ENCODE results near the gene KCNK2.

KCNK2 gene, protein sequence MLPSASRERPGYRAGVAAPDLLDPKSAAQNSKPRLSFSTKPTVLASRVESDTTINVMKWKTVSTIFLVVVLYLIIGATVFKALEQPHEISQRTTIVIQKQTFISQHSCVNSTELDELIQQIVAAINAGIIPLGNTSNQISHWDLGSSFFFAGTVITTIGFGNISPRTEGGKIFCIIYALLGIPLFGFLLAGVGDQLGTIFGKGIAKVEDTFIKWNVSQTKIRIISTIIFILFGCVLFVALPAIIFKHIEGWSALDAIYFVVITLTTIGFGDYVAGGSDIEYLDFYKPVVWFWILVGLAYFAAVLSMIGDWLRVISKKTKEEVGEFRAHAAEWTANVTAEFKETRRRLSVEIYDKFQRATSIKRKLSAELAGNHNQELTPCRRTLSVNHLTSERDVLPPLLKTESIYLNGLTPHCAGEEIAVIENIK

DNA sequence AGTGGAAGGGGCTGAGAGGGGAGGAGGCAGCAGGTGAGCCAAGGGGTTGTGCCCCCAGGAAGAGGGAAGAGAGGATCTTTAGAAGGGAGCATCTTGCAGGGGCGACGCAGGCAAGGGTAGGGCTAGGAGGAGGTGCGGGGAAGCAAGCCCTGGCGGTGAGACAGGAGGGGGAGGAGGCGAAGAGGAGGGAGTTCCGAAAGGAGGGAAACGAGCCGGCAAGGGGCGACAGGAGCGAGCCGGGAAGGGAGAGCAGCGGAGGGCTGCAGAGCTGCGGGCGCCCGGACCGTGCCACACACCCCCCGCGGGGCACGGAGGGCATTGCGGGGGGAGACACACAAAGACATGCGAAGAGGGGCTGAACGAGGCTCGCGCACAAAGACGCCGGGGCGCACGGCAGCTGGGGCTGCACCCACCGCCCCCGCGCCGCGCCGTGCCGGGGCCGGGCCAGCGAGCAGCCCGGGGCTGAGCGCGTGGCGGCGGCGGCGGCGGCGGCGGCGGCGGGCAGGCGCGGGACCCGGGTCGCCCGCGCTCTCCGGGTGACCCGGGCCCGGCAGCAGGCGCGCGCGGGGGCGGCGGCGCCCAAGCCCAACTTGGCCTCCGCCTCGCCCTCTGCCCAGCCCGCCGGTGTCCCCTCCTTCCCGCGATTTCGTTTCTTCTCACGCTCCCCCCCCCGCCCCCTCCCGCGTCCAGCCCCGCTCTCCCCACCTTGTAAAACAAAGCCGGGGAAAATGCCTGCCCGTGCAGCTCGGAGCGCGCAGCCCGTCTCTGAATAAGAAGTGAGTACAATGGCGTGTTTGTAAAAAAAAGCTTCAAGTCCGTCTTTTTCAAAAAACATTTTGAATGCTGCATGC, at the start of gene KCNK2:
KCNK2 (plus strand) TSS at position 206 of the 851 bp plus-strand sequence. CDS start 649 bp downstream, outside the sequence.
- DNase-seq, result no peak

DNA sequence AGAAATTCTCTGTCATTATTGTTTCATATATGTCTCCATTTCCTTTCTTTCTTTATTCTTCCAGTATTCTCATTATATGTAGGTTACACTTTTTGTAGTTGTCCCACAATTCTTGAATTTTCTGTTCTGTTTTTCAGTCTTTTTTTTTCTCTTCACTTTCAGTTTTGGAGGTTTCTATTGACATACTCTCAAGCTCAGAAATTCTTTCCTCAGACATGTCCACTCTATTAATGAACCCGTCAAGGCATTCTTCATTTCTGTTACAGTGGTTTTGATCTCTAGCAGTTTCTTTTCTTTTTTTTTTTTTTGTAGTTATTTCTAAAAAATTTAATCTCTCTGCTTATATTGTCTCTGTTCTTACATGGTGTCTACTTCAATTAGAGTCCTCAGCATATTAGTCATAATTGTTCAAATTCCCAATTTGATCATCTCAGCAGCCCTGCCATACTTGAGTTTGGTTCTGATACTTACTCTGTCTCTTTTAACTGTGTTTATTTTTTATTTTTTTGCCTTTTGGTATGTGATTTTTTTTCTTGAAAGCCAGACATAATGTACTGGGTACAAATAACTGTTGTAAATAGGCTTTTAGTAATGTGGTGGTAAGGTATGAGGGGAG, 49.5 kb upstream of the KCNK2 start:
- DNase-seq, result no peak

DNA sequence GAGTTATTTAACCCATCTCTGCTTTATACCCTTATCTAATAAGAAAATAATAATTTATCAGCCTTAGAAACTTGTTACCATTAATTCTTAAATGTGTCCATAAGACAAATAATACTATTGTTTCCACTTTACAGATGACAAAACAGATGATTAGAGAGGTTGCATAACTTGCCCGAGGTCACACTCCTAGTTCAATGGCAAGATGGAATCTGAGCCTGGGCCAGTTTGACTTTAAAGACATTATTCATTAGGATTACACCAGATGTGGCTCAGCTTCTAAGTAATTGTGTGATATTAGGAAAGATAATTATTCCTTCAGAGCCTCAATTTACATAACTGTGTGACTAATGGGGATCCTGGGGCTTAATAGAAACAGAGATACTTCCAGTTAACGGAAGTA, 42.3 kb upstream of the KCNK2 start:
- DNase-seq, result no peak

DNA sequence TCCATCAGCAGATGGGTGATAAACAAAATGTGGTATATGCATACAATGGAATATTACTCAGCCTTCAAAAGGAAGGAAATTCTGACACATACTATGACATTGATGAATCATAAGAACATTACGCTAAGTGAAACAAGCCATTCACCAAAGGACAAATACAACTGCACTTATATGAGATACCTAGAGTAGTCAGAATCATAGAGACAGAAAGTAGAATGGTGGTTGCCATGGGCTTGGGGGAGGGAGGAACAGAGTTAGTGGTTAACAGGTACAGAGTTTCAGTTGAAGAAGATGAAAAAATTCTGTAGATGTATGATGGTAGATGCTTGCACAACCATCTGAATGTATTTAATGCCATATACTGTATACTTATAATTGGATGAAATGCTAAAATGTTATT, 39.1 kb upstream of the KCNK2 start:
- no peak for DNase-seq

DNA sequence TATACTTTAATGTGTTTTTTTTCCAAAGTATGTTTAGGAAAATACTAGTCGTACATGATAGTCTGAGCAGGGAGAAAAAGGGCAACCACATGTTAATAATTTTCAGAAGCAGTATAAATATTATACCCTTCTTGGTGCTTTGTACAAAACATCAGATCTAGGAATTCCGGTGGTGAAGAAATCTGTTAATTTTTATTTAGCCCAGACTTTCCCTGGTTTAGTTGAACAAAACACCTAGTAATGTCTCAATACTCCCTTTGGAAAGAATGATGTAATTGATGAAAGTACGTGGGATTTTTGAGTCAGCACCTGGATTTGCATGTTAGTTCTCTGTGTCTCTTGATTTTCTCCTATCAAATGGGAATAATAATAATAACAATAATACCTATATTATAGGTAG, 38.4 kb upstream of the KCNK2 start:
- peak; percentile 93 for DNase-seq

DNA sequence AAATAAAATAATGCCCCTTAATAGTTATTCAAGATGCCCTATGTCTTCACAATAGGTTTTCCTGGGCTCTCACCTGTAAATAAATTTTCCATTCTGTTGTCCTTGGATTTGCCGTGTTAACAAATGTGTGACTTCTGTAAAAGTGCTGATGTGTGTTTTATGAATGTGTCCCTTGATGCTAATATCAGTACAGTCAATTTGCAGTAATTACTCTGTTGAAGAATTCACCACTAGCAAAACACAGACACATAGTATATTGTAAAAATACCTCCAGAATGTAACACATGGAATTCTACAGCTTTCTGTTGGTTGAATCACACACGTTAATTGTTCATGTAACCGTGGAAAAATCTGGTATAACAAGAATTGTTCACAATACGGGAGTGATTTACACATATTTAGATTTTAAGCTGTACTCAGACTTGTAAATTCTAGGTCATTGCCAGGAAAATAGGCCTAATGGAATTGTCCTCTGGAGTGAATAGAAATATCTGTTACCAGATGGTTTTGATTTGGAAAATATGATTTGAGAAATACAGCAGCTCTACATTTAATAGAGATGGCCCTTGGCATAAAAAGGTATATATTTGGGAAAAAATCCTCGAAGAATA, 36.7 kb upstream of the KCNK2 start:
- DNase-seq, result no peak

DNA sequence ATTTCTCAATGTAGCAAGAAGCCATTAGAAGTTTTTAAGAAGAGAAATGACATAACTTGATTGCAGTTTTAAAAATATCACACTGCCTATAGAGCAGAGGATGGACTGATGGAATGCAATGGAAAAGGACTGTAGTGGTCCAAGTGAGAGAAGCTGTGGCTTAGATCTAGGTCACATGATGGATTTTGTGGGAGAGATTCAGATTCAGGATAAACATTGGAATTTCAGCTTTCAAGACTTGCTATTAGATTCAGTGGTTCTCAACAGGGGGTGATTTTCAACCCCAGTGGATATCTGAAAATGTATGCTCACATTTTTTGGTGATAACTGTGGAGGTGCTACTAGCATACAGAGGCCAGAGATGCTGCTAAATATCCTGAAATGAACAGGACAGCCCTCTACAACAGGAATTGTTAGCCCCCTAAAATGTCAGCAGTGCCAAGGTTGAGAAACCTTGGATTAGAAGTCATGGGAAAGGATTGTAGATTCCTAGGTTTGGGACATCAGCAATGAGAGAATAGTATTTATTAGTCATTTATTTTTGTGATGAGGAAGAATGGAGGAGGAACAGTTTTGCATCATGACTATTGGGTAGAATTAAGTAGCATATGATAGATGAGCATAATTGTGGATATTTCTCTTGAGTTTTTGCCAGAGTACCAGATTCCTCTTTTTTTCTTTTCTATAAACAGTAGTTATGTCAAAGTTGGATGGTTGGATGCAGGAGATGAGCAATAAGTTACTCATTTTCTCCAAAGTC, 30.1 kb upstream of the KCNK2 start:
- DNase-seq, result peak; percentile 17

DNA sequence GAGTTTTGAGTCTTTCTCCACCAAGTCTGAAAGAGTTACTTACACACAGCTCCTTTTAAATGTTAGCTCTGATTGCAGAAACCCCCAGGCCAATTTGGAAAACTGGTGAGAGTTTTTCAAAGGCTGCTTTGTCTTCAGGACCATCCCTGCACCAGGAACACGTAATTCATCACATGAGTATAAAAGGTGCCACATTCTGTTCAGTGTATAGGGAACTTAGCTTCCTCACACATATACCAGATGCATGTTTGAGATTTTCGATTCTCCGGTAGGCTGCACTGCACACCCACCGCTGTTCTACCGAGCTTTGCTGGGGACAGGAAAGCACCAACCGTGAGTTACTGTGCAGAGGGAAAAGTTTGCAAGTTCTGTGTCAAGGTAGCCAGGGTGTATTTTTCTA, 28.3 kb upstream of the KCNK2 start:
- no peak for DNase-seq

DNA sequence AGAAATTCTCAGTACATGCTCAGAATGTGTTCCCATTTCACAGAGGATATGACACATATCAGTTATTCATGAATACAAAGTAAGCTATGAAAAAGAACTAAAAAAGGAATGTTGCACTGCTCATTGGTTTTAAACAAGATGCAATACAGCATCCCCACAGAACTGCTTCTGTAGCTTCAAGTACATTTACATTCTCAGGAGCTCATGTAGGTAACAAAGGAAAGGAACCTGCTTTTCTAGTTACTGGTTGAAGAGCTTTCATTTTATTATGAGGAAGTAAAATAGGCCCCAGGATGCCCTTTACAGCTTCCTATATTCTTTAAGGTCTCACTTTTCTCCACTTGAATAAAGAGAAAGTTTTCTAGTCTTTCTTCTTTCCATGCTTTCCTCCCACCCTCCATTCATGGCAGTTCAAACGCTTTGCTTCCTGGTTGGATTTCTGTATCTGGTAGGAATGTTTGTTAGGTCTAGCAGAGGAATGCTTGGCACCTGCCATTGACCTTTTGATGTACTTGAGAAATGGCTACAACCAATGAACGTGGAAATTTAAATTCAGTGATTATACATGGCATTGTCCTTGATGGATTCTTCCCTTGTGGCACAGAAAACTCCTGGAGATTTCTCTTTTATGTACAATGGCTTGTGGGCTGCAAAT, 27.1 kb upstream of the KCNK2 start:
- DNase-seq, result no peak

DNA sequence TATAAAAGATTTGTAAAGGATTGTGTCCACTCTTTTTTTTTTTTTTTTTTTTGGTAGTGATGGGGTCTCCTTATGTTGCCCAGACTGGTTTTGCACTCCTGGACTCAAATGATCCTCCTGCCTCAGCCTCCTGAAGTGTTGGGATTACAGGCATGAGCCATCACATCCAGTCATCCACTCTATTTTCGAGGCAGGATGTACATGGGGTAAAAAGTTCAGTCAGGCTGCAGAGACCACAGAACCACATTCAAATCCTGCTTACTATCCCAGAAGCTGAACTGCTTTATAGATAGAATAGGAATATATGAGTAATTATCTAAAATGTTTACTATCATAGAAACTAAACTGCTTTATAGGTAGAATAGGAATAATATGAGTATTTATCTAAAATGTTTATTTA, 26.0 kb upstream of the KCNK2 start:
- DNase-seq, result no peak

DNA sequence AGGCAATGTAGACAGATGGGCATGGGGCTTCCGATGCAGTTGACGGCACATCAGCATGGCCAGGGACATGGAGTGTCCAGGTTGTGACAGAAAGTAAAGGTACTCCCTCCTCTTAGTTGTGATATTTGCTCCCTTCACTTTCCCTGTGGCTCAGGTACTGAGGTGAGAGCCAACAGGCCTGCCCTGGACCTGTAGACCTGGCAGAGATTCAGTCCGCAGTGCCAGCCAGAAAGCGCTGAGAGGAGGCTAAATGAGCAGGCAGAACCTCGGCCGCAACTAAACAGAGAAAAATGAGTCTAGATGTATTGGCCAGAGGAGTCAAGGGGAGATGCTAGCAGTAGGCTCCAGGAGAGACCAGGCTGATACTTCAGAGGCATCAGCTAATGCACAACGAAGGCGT, 22.6 kb upstream of the KCNK2 start:
- no peak for DNase-seq

DNA sequence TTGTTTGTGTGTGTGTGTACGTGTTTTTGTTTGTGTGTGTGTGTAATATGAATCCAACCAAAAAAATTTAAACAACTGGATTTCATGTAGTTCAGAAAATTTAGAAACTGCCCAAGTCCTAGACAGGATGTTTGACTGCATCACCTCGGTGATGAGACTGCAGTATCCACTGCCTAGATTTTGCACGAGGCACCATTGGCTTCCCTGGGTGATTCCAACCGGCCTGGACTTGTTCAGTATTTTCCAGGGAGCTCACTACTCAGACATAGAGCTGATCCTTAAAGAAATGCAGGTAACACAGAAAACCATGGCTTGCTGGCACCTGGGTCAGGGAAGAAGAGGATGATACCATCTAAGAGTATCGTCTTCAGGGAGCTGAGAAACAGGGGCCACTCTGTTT, 18.2 kb upstream of the KCNK2 start:
- no peak for DNase-seq

DNA sequence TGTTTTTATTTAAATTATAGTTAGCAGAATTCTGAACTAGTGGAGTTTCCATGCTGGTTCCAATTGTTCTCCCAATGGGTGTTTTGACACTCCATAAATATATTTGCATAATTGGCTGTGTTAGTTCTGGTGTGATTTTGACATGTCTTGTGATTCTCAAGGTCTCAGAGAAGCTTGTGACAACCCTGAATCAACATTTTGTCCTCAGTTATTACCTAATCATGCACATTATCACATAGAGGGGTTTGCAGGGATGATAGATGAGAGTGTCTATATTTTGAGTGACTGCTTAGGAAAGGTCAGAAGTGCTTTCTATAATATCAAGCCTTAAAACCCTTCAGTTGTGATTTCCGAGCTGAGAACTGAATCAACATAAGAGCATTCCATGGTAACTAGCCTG, 11.5 kb upstream of the KCNK2 start:
- no peak for DNase-seq

DNA sequence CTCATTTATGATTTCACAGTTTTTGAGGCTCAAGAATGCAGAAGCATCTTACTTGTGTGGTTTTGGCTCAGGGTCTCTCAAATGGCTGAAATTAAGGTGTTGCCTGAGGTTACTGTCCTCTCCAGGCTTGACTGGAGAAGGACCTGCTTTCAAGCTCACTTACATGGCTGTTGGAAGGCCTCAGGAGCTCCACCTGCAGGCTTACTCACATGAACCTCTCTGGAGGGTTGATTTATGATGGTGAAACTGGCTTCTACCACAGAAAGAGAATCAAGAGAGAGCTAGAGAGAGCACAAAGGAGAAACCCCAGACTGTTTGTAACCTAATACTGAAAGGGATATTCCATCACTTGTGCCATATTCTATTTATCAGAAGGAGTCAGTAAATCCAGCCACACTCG, 6.2 kb upstream of the KCNK2 start:
- peak; percentile 27 for DNase-seq

DNA sequence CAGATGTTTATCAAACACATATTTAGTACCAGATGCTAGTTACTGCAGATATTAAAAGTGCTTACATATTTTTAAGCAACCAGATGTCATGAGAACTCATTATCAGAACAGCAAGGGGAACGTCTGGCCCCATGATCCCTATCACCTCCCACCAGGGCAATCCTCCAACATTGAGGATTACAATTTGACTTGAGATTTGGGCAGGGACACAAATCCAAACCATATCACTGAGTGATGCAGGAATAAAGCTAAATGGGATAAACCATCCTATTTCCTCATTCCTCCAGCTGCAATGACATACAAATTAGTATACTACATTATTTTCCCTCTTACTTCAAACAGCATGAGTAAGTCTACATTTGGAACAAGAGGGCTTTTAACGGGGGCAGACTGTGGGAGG, 3.1 kb upstream of the KCNK2 start:
- DNase-seq, result no peak

DNA sequence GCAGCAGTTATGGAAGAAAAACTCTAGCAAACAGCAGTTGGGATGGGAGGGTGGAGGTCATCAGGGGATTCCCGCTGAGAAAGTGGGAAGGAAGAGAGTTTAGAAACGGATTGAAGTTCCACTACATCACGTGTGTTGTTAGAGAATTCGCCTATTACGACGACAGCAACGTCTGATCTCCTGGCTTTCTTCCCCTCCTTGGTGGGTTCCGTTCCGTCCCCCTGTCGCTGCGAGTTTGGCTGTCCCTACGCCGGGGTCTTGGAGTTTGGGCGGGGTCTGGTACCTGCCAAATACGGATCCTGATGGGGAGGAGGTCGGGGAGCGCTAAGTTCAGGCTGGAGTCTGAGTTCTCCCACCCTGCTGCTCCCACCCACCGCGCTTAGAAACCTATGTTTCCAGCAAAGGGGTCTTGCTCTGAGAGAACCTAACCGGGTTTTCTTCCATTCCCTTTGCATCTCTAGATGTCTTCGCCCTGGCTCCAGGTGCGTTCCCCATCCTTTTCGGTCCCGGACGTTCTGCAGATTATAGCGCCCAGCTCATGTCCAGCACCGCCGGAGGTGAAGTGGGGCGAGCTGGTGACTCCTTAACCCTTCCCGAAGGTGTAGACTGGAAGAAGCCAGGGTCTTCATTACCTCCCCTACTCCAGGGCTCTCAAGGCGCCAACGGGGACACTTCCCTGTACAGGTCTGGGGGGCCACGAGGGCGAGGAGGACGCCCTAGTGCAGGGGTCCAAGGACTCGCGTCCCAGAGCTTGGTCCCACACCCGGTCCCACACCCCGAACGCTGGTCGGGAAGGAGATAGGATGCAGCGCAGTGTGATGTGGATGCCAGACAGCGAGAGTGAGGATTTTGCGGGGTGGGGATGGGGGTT, 641 bp upstream of the KCNK2 start:
- DNase-seq, result no peak

DNA sequence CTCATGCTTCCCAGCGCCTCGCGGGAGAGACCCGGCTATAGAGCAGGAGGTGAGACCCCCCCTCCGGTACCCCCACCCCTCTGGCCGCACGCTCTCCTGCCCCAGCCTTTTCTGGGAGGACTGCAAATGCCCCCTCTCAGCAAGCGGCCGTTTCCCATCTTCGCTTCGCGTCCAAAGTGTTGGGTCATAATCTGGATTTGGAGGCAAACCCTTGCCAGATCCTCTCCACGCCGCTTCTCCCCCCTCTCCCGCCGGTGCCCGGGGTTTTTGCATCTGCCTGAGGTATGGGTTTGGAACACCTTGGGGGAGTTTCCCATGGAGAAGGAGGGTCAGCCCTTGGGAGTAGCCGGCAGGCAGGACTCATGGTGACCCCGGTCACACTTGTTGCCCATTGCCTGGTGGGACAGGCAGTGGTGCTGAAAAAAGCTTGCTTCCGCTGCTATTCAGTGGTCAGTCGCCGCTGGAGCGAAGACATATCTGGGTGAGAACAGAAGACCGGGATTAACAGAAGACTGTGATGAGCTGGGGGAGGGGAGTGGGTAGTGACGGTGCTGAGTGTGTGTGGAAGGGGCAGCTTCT, 935 bp downstream of the KCNK2 start:
- no peak for DNase-seq

DNA sequence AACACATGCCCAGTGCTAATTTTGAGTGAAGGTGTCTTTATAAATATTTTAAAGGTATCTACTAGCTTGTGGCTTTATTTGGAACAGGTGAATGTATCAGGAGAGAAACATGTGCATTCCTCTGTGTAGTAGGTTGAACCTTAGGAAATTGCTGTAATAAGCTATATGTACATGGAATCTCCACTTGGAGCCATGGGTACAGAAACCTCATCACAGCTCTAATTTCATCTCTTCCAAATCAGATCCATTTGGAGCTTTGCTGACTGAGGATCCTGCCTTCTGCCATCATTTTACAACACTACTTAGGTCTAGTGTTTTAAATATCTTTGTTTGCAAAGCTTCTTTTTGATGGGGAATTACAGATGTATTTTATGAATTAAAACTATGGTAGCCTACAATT, 2.1 kb downstream of the KCNK2 start:
- DNase-seq, result no peak

DNA sequence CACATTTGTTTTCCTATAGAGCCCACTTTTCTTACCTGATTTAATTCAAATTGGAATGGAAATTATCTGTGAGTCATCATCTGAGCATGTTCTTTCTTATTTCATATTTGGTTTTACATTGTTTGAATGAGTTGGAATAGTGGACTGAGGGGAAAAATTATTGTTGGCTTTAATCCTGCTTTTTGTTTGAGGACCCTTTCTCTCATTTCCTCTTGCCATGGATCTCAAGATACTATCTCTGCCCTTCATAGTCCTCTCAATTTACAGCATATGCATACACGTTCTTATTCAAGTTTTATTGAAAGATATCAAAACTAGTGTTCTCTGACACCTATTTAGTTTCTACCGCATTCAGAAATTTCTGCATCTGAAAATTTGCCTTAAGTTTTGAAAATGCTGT, 5.1 kb downstream of the KCNK2 start:
- DNase-seq, result no peak

DNA sequence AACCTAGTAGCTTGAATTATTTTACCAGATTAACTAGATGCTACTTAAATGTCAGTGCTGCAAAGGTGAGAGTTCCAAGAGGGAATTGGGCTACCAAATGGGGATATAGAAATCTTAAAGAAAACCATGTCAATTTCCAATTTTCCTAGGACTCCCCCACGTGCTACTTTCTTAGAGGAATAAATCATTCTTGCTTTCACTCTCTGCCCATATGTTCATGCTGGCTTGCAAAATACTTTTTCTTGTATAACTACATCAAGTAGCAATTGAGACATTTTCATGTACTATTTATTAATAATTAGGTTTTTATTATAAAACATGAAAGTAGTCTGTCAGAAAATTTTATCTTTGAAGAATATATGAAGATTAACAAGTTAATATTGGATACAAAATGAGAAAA, 11.8 kb downstream of the KCNK2 start:
- DNase-seq, result no peak

DNA sequence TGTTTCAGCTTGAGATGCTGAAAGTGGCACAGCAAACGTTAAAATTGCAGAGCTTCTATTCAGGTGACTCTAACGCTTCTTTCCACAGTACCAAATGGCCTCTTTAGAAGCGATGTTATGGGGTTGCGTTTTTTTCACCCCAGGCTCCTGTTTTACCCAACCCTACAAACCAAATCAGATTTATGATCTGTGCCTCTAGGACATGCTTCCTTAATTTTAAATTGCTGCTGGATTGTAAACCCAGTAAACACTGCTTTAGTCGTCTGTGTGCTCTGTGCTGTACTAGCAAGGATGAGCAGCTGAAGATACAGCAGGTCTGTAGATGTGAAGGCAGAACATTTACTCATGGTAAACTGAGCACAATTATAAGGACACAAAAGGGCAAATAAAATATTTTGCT, 13.0 kb downstream of the KCNK2 start:
- no peak for DNase-seq

All from kidney glomerular epithelial cell (primary cell).